ENCODE measurements around the gene FTO. TPM values are rescaled to one million over a fixed set of nuclear protein-coding genes. Genes with fewer than 3 reads are reported as not detected.

FTO gene
- polyA plus RNA-seq, 3 donors = 16.8 to 51.0 (median 37.7) TPM

GRCh38 chr16:53789137-53789536 is 85.2 kb downstream of the FTO start:
- Histone ChIP-seq H2AFZ (ENCODE audit: insufficient read depth, low read depth, low read length, poor library complexity, severe bottlenecking) (no peak overlapping the region), H4K20me1 (ENCODE audit: insufficient read depth, low read length) (no peaks in the 10 kb centered on the region), H3K4me3 (replicated peaks in 1 of 3; ENCODE audit: low read depth in 2 of 3, low read length in 3 of 3) (no peak overlapping the region), H3K27ac (ENCODE audit: low read depth in 1 of 2, low read length in 2 of 2) (no peak overlapping the region), H3K79me2 (ENCODE audit: insufficient read depth, low read length) (no peaks in the 10 kb centered on the region), H3K9me3 (replicated peaks in 1 of 2; ENCODE audit: control insufficient read depth in 1 of 2, insufficient read depth in 1 of 2, low read length in 2 of 2) (no peaks in the 10 kb centered on the region), H3K4me1 (ENCODE audit: control insufficient read depth in 1 of 2, insufficient read depth in 2 of 2, low read length in 2 of 2) (peaks cover 2 to 9% of the 10 kb centered on the region in 2 donors), H3K9ac (ENCODE audit: insufficient read depth, low read length, poor library complexity, severe bottlenecking) (no peak overlapping the region), H3K4me2 (replicated peaks; ENCODE audit: extremely low read depth, low read length, poor library complexity, severe bottlenecking) (no peak overlapping the region), H3K27me3 (ENCODE audit: control insufficient read depth in 2 of 2, insufficient read depth in 2 of 2, low read length in 2 of 2) (no peaks in the 10 kb centered on the region), H3K36me3 (replicated peaks in 1 of 2; ENCODE audit: control insufficient read depth in 1 of 2, insufficient read depth in 2 of 2, low read length in 2 of 2) (no peaks in the 10 kb centered on the region)
- intact Hi-C loops (cut with micrococcal nuclease) = no loop called here
- H3K4me1 Mint-ChIP-seq = peaks cover 11% of the 10 kb centered on the region
- no CpG with 5 or more reads among the region's 2 CpGs for WGBS (ENCODE audit: insufficient coverage)
- no peak overlapping the region for H3K27ac Mint-ChIP-seq
- DNase-seq = no peak
- H3K9me3 Mint-ChIP-seq = no peaks in the 10 kb centered on the region
- no peak overlapping the region for H3K4me3 Mint-ChIP-seq
- no peaks in the 10 kb centered on the region for H3K36me3 Mint-ChIP-seq
- H3K27me3 Mint-ChIP-seq (ENCODE audit: low read depth in 3 of 3) = peaks cover 2% of the 10 kb centered on the region in 3 donors
- TF ChIP-seq CTCF (IDR thresholded peaks at IDR 0.05) = no peak

- no peak for TF ChIP-seq CTCF (IDR thresholded peaks at IDR 0.05)
- H3K4me3 ChIP-seq (replicated peaks in 1 of 3; ENCODE audit: low read depth in 2 of 3, low read length in 3 of 3) = no peak overlapping the region
- no peaks in the 10 kb centered on the region for H3K9me3 ChIP-seq (replicated peaks in 1 of 2; ENCODE audit: control insufficient read depth in 1 of 2, insufficient read depth in 1 of 2, low read length in 2 of 2)
- H4K20me1 ChIP-seq (ENCODE audit: insufficient read depth, low read length) = no peaks in the 10 kb centered on the region
- 86% methylated on average over 2 of the region's 6 CpGs for WGBS (ENCODE audit: insufficient coverage)
- no peaks in the 10 kb centered on the region for H3K79me2 ChIP-seq (ENCODE audit: insufficient read depth, low read length)
- no peak overlapping the region for H3K27ac Mint-ChIP-seq
- no peaks in the 10 kb centered on the region for H3K36me3 ChIP-seq (replicated peaks in 1 of 2; ENCODE audit: control insufficient read depth in 1 of 2, insufficient read depth in 2 of 2, low read length in 2 of 2)
- no peak overlapping the region for H2AFZ ChIP-seq (ENCODE audit: insufficient read depth, low read depth, low read length, poor library complexity, severe bottlenecking)
- no peak overlapping the region for H3K27ac ChIP-seq (ENCODE audit: low read depth in 1 of 2, low read length in 2 of 2)
- H3K4me1 ChIP-seq (ENCODE audit: control insufficient read depth in 1 of 2, insufficient read depth in 2 of 2, low read length in 2 of 2) = peaks cover 0 to 5% of the 10 kb centered on the region in 2 donors
- no peaks in the 10 kb centered on the region for H3K9me3 Mint-ChIP-seq
- no peak overlapping the region for H3K9ac ChIP-seq (ENCODE audit: insufficient read depth, low read length, poor library complexity, severe bottlenecking)
- H3K4me3 Mint-ChIP-seq = no peak overlapping the region
- H3K27me3 ChIP-seq (ENCODE audit: control insufficient read depth in 2 of 2, insufficient read depth in 2 of 2, low read length in 2 of 2) = no peaks in the 10 kb centered on the region
- intact Hi-C loops (cut with micrococcal nuclease) = no loop called here
- no peak overlapping the region for H3K4me2 ChIP-seq (replicated peaks; ENCODE audit: extremely low read depth, low read length, poor library complexity, severe bottlenecking)
- H3K4me1 Mint-ChIP-seq = peaks cover 18% of the 10 kb centered on the region
- H3K27me3 Mint-ChIP-seq (ENCODE audit: low read depth in 3 of 3) = peaks cover 0 to 3% (median 2%) of the 10 kb centered on the region in 3 donors
- no peak for DNase-seq
- H3K36me3 Mint-ChIP-seq = no peaks in the 10 kb centered on the region
Measured at GRCh38 chr16:53792161-53792951, 88.4 kb downstream of the FTO start.

All from CD14-positive monocyte (primary cell).